Ramos (cell line): Measurements from ENCODE around the gene SAYSD1.

Experiments used
- in situ Hi-C: fragments of 300-500 bp; cut with MboI; formaldehyde crosslinking; loops from one replicate; pipeline ENCODE4 v1.14.3; 2022; ENCODE audit warnings: low sequenced_read_pairs; ENCODE audit not compliant: unreplicated experiment

The SAYSD1 gene

DNA sequence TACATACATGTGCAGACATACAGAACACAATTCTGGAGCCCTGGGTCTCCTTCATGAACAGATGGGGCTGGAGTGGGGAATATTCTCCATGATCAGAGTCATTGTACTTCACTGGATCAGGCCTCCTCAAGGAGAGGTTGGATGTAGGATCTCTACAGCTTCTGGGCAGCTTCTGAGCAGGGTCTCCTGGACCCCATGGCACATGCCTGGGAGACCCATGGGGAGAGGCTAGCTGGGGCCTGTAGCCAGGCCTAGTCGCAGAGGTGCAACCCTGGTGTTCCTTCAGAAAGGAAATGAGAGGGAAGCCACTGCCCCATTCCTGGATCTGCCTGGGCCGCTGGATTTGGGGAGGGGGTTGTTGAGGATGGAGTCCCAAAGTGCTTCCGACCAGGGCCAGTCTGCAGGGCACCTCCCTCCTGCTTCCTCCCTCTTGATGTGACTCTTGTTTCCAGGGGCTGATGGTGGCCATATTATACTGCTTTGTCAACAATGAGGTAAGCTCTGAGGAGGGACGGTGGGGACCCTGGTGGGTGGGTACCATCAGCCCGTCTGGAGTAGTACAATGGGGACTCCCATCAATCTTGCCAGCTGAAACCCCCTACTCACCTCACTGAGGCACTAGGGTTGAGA lies 34.6 kb downstream of the SAYSD1 start:
- in situ Hi-C loops = no loop called here

DNA sequence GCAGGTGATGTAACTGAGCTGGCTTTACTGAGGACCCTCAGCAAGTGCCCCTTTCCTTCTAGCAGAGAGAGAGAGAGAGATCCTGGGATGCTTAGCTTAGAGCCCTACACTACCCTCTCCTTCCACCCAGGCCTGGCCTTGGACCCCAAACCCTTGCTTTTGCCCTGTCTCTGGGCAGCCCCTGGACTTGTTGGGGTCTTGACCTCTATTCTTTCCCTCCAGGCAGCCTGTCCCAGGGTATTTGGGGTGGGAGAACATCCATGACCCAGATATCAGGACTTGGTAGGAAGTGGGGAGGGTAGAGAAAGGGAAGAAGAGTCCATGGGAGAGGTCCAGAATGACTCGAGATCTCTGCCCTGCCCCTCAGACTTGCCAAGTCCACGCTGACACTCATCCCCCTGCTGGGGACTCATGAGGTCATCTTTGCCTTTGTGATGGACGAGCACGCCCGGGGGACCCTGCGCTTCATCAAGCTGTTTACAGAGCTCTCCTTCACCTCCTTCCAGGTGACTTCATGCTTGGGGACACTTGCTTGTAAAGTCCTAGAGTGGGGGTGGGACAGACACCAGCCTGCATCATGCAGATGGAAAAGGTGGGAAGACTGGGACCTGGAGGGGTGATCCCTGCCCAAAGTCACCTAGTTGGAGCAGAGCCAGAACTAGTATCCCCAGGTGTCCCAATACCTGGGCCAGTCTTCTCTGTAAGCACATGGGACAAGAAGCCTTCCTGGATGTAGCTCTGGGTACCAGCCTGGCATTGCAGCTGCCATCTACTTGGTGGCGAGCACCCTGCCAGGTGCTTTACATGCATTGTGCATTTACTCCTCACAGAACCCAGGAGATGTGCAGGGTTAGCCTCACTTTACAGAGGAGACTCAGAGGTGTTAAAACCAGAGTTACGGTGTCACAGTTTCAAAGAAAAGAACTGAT lies 35.5 kb downstream of the SAYSD1 start:
- in situ Hi-C loops = no loop called here

DNA sequence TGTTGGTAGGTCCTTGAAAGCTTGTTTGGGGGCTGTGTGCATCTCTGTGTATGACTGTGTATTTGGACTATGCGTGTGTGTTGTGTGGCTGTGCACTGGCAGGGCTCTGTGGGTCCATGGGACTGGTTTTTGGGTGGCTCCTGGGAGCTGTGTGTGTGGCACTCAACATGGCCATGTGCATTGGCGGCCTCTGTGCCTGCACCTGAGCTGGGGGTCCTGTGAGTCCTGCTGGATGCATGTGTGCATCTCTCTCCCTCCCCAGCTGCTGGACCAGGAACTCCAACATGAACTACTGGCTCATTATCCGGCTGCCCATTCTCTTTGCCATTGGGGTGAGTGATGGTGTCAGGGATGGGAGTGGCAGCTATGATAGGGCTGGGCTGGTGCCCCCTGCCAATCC lies 36.3 kb downstream of the SAYSD1 start:
- in situ Hi-C loops = no loop called here

DNA sequence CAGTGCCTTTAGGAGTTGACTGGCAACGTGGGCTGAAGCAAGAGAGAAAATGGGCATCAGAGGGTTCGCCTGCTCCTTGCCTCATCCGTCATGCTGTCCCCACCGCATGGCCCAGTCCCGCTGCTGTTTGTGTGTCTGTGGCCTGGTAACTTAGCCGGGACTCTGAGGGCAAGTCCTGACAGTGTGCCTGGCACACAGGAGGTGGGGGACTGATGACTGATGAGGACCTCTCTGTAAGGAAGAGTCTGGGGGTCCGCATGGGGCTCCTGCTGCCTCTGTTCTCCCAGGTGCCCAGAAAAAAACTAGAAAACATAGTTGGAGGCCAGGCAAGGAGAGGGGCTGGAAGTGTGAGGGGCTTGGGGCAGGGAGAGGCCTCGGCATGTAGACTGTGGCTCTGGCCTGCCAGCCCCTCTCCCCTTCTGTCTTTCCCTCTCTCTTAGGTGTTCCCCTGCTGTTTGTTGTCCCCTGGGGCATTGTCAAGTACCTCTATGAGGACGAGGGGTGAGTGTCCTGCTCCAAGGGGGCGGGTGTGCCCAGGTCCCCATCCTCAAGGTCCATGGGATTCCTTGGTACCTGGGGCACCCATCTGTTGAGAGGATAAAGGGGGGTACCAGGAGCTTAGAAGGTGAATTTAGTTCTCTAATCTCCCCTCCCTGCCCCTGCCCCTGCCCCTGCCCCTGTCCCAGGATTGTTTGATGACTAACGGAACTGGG lies 36.9 kb downstream of the SAYSD1 start:
- in situ Hi-C loops = no loop called here

DNA sequence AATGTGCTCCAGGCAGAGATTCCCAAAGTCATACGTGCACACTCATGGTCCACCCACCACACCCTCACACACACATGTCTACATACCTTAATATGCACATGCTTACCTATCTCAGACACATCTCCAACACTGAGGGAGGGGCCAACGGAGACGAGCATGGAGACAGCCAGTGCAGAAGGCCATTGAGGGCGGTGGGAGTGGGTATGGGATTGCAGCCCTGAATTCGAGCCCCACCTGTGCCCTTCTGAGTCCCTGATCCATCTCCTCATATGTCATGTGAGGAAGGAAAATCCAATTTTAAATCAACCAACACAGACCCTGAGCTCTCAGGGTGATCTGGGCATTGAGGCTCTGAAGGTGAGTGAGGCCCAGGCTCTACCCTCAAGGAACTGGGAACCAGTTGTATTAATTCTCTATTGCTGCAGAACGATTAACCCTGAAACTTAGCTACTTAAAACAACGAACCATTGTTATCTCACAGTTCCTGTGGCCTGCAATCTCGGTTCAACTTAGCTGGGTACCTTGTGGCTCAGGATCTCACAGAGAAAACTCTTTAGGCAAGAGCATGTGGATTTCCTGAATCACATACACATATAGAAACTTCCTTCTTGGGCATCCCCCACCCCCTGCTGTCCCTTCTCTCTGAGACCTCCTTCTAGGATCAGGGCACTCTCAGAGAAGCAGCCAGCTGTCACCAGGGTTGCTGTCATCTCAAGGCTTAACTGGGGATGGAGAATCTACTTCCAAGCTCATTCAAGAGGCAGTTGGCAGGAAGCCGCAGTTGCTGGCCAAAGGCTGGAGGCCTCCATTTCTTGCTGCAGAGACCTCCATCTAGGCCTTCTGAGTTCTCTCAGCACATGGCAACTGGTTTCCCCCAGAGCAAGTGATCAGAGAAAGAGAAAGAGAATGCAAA lies 38.1 kb downstream of the SAYSD1 start:
- in situ Hi-C loops = no loop called here

DNA sequence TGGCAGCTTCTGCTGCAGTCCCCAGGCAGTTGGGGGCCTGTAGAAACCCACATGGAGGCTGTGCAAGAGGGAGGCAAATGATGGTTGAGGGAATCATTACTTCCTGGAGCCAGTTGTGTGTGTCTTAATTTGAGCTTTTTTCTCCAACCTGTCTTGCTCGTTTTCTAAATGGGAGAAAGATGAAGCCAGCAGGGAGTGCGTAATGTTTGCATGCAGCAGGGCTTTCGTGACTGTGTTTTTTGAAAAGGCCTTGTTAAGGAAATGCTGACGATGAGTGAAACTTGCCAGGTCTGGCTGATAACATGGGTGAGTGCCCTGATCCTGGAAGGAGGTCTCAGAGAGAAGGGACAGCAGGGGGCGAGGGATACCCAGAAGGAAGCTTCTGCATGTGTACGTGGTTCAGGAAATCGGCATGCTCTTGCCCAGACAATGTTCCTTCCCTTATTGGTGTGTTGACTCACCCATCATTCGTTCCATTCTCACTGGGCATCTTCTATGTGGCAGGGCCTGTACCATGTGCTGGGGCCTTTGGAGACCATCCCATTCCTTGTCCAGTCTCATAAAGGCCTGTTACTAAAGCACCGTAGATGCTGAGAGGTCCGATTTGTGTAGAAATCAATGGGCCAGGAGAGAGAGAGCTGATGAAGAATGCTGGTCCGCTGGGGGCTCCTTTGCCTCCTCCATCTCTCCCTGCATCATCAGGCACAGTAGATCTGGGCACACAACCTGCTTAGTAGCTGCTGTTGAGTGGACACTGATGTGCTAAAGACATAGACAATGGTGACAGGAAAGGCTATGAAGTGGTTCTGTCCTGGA lies 39.0 kb downstream of the SAYSD1 start:
- in situ Hi-C loops = no loop called here

GRCh38 chr6:39075010-39075686 lies 39.8 kb downstream of the SAYSD1 start:
- in situ Hi-C loops = no loop called here

DNA sequence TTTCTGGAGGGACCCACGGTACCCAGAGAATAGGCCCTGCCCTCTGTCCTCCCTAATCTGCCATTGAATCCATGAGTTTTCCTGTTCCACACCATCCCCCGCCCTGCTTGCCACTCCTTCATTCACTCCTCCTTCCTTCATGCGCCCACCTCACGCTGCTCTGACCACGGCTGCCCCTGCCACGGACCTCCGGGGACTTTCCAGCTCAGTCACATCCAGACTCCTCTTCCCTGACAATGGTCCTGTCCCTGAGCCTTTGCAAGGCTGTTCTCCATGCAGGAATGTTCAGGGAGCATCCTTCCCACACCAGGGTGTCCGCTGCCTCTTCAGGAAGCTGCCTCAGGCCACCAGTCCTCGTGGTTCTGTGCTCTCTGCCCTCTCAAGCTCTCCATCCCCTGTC lies 40.5 kb downstream of the SAYSD1 start:
- in situ Hi-C loops = no loop called here

GRCh38 chr6:39073471-39074355 lies 41.3 kb downstream of the SAYSD1 start:
- in situ Hi-C loops = no loop called here

DNA sequence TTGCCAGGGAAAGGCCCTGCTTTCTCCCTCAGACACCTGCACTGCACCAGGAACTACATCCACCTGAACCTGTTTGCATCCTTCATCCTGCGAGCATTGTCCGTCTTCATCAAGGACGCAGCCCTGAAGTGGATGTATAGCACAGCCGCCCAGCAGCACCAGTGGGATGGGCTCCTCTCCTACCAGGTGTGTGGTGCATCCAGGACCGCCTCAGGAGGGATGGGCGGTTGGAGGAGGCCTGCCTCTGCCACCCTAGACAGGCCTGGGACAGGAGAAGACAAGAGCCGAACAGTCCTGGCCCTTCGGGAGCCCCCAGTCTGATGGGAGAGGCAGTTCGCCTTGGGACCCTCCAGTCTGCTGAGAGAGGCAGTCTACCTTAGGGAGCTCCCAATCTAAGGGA lies 42.2 kb downstream of the SAYSD1 start:
- in situ Hi-C loops = no loop called here

DNA sequence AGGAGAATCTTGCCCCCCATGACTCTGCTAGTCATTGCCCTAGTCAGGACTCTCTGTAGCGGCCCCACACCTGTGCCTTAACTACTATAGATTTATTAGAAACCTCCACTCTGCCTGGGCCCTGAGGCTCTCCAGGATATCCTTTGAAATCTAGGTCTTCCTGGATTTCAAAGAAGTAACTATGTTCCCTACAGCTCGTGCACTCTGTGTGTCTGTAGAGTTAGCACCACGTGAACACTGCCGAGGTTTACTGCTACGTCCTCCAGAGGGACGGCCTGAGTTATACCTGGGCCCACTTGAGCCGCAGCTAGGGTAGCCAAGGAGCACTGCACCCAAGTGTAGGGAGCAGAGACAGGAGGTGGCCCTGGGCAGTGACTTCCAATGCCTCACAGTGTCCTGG lies 46.6 kb downstream of the SAYSD1 start:
- in situ Hi-C loops = no loop called here

DNA sequence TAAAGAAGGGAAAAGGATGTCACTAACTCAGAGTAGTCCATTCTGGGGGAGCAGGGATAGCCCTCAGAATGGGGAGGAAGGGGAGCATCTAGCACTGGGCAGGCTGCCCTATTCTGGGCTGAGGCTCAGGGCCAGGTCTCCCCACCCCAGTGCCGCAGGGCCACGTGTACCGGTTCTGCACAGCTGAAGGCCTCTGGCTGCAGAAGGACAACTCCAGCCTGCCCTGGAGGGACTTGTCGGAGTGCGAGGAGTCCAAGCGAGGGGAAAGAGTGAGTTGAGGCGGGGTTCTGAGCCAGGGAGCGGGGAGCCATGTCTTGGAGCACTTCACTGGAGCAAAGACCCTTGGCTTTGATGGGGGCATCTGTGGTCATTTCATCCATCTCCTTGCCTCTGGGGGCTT lies 49.4 kb downstream of the SAYSD1 start:
- in situ Hi-C loops = no loop called here

GRCh38 chr6:39063526-39063925 lies 51.5 kb downstream of the SAYSD1 start:
- in situ Hi-C loops = no loop called here

DNA sequence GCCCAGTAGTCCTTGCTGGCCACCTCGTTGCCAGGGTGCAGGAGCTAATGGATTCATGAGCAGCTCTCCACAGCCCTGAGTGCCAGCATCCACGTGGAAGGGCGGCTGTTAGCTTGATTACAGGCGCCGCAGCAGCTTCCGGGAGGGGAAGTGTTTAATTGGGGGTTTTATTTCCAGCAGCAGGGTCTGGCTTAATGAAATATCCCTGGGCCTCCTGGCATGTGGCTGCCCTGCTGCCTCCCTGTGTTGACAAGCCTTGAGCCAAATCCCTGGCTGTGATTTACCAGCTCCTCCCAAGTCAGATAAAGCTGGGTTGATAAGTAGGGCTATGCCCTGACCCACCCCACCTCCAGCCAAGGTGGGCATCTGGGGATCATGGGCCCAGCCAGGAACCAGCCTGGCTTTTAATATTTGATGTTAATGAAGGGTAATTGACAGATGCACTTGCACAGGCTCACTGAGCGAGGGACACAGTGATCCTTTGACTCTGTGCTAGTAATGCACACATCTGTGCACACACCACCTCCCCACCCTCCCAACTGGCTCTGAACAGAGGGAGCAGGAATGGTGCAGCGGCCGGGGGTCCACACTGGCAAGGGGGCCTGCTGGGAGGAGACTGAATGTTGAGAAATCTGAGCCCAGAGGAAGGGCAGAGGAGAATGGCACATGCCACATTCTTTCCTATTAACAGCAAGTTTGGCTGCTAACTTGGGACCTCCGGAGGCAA lies 52.8 kb downstream of the SAYSD1 start:
- in situ Hi-C loops = no loop called here

- in situ Hi-C loops = no loop called here
These were observed 53.4 kb downstream of the SAYSD1 start for GRCh38 chr6:39061588-39061987.

GRCh38 chr6:39061182-39061581 lies 53.8 kb downstream of the SAYSD1 start:
- in situ Hi-C loops = no loop called here

DNA sequence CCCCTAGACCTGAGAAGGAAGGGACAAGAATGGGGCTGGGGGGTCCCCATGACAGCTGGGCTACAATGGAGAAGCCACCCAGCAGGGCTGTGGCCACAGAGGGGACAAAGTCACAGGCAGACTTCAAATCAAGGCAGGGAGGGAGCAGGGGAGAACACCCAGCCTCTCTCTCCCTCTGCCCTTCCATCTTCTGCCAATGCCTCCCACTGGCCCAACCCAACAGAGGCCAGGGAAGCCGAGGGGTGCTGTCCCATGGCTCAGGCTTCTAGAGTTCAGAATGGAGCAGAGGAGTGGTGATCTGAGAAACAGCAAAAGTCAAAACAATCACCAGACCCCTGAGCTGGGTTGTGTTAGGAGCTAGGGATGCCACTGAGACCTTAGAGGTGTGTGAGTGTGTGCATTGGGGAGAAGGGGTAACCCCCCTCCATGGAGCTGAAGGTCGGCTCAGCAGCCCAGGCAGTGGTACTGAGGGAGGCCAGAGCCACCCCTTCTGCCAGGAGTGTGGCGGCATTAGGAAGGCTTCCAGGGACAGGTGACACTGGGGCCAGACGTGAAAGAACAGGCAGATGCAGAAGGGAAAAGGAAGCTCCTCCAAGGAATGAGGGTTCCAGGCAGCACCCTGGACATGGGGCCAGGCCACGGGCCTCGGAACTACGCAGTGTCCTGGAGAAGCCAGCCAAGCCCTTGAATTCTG lies 54.4 kb downstream of the SAYSD1 start:
- in situ Hi-C loops = no loop called here
